SK-N-MC (cell line): Measurements from ENCODE around the gene ERCC2.

ENCODE experiments used
- EZH2 ChIP-seq: fragments of 200-600 bp; sonication (generic); IDR thresholded peaks from one replicate; pipeline ENCODE4 v1.6.1; 2017; ENCODE audit warnings: antibody characterized with exemption
- FOXP2 ChIP-seq: optimal IDR thresholded peaks from 2 replicates; pipeline ENCODE3; 2011; ENCODE audit warnings: mild to moderate bottlenecking, moderate library complexity; ENCODE audit not compliant: insufficient read depth; ENCODE audit errors: extremely low read length, control extremely low read depth
- POLR2AphosphoS5 ChIP-seq: IDR thresholded peaks from 2 replicates; pipeline ENCODE4 v1.6.1; 2012; ENCODE audit warnings: mild to moderate bottlenecking, low read depth, low read length, borderline replicate concordance

GRCh38 chr19:45370410-45371204 is at the start of gene ERCC2:
- no peak for TF ChIP-seq EZH2
- TF ChIP-seq POLR2AphosphoS5 = peak; percentile 55; the same call in 1 of the 2 replicates
- TF ChIP-seq FOXP2 = no peak
